HG03108 (cell line): ENCODE measurements around the gene USF3.

ENCODE experiments used
- ATAC-seq: cut with Tn5 transposase; IDR thresholded peaks from one replicate; pipeline ENCODE4 v1.9.1; 2021; ENCODE audit warnings: moderate library complexity; ENCODE audit not compliant: unreplicated experiment

USF3 gene

GRCh38 chr3:113697500-113698090, 1.2 kb upstream of the USF3 start:
- no peak for ATAC-seq

DNA sequence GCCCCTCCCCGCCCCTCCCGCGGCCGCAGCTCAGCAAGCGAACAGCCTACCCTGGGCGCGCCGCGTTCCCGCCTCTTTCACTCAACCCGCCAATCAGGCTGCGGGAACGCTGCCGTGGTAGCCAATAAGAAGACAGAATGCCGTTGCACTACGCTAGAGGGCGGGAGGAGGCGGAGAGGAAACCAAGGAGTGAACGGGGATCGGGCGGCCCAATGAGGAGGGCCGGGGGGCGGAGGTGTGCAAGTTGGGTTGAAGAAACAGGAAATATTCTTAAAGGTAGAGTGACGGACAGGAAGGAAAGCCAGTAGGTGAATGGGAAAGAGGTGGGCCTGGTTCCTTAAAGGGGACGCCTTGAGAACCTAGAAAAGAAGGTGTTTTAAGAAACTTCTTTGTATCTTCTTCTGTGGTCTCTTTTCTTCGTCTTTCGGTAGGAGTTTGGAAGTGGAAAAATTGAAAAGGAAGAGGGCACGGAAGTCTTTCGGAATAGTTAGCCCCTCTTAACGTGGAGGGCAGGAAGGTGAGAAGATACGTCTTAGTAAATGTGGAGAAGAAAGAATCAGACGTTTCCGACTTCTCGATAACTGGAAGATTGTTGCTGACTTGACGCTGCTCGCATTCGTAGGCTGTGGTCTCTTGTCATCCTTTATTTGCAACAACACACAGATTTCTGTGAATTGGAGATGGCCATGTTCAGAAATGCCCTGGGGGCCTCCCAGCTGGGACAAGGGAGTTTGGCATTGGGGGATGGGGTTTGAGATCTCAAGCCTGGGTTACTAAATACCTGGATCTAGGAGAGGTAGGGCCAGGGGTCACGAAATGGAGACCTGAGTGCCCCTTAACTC, 437 bp upstream of the USF3 start:
- ATAC-seq, result peak; percentile 95

GRCh38 chr3:113695431-113695785, 1.0 kb downstream of the USF3 start:
- no peak for ATAC-seq

DNA sequence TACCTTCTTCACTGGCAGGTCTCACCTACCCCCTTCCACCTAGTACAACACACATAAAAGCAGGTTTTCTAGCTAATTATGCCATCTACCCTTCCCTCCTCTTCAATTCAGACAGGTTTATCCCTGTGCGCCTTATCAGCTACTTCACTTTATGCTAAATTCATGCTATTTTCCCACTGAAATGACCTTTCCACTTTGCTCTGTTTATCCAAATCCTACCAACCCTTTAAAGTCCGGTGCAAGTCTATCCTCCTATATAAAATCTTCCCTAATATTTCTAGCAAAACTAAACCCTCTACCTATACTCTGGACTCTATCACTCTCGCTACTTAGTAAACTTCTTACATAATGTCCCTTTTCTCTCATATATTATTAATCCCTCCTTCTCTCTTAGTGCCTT, 6.0 kb downstream of the USF3 start:
- no peak for ATAC-seq

GRCh38 chr3:113685956-113686721, 10.3 kb downstream of the USF3 start:
- no peak for ATAC-seq

GRCh38 chr3:113685124-113685523, 11.3 kb downstream of the USF3 start:
- ATAC-seq, result no peak

- no peak for ATAC-seq
Measured at GRCh38 chr3:113684271-113684819, 12.1 kb downstream of the USF3 start.

- no peak for ATAC-seq
Measured at GRCh38 chr3:113678773-113679172, 17.7 kb downstream of the USF3 start.

DNA sequence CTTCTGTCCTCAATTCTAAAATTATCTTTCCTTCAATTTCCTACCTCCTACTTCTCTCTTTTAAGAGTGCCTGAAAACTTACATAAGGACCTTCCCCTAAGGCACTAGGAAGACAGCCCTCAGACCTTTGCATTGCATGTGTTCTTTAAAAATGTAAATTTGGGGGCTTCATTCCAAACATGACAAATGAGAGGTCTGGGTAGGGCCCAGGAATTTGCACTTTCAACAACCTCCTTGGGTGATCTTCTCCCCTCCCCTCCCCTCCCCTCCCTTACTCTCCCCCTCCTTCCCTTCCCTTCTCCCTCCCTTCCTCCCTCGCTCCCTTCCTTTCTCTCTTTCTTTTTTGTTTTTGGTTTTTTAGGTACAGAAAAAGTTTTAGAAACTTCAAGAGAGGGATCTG, 18.7 kb downstream of the USF3 start:
- ATAC-seq, result no peak

DNA sequence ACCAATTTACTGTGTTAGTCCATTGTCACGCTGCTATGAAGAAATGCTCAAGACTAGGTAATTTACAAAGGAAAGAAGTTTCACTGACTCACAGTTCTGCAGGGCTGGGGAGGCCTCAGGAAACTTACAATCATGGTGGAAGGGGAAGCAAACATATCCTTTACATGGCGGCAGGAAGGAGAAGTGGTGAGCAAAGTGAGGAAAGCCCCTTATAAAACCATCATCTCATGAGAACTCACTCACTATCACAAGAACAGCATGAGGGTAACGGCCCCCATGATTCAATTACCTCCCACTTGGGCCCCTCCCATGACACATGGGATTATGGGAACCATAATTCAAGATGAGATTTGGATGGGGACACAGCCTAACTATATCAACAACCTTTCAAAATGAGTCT, 20.2 kb downstream of the USF3 start:
- ATAC-seq, result no peak

- ATAC-seq, result no peak
Measured at GRCh38 chr3:113673593-113673992, 22.8 kb downstream of the USF3 start.

GRCh38 chr3:113668015-113668414, 28.4 kb downstream of the USF3 start:
- ATAC-seq, result no peak

DNA sequence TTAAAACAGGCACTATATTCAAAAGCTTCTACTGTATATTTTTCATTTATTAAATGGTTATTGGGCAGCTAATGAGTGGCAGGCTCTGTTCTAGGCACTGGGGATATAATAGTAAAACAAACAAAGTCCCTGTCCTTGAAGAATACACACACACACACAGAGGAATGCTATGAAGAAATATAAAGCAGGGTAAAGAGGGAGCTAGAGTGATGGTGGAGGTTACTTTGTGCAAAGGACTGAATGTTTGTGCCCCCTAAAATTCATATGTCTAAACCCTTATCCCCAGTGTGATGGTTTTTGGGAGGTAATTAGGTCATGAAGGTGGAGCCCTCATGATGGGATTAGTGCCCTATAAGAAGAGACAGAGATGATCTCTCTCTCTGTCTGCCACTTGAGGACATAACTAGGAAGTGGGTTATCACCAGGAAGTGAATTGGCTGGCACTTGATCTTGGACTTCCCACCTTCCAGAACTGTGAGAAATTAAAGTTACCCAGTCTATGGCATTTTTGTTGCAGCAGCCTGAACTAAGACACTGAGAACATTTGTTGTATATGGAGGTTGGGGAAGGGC, 31.8 kb downstream of the USF3 start:
- ATAC-seq, result no peak

DNA sequence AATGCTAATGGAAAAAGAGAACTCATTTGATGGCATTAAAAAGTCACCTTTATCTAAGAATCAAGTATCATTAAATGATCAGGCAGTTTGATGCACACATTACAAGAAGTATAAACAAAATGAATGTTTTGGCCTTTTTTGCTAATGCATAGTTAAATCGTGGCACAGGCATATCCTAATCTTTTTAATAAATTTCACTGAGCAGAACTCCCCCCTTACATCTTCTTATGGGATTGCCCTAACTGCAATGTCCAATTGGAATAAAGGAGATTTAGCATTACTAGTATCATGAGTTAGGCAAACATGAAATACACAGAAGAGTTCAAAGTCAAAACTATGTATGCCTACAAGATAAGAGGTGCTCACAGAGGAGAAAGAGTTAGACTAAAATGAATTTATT, 32.7 kb downstream of the USF3 start:
- ATAC-seq, result no peak

GRCh38 chr3:113663324-113663750, 33.1 kb downstream of the USF3 start:
- ATAC-seq, result no peak

GRCh38 chr3:113662824-113663223, 33.6 kb downstream of the USF3 start:
- no peak for ATAC-seq

GRCh38 chr3:113660896-113661295, 35.5 kb downstream of the USF3 start:
- no peak for ATAC-seq

GRCh38 chr3:113660458-113660857, 36.0 kb downstream of the USF3 start:
- ATAC-seq, result no peak

GRCh38 chr3:113659996-113660395, 36.4 kb downstream of the USF3 start:
- no peak for ATAC-seq

- no peak for ATAC-seq
Measured at GRCh38 chr3:113659101-113659541, 37.3 kb downstream of the USF3 start.

- no peak for ATAC-seq
Measured at GRCh38 chr3:113658107-113658506, 38.3 kb downstream of the USF3 start.
